ENCODE data around the gene HMX1. TPM values are rescaled to one million over a fixed set of nuclear protein-coding genes. Genes with fewer than 3 reads are reported as not detected.

The HMX1 gene
- total and polyA plus RNA-seq, 2 experiments from 2014 or later = not detected

GRCh38 chr4:8886612-8887406 is 15.2 kb upstream of the HMX1 start:
- H3K27me3 ChIP-seq = peaks cover 55% of the 10 kb centered on the region
- no peaks in the 10 kb centered on the region for H3K9me2 ChIP-seq (replicated peaks; ENCODE audit: insufficient read depth)
- TF ChIP-seq EZH2 (IDR thresholded peaks at IDR 0.05; ENCODE audit: borderline replicate concordance) (no peak), CTCF (IDR thresholded peaks at IDR 0.05; ENCODE audit: poor library complexity) (no peak), EZH2phosphoT487 (IDR thresholded peaks at IDR 0.05; ENCODE audit: low read depth, severe bottlenecking, unreplicated experiment) (no peak)
- no peaks in the 10 kb centered on the region for H3K4me1 ChIP-seq (ENCODE audit: insufficient read depth)
- no peaks in the 10 kb centered on the region for H3K36me3 ChIP-seq (replicated peaks; ENCODE audit: insufficient read depth, low read depth)
- H3K79me2 ChIP-seq = no peaks in the 10 kb centered on the region
- no peak overlapping the region for H3K4me2 ChIP-seq
- no peaks in the 10 kb centered on the region for H4K20me1 ChIP-seq (ENCODE audit: insufficient read depth, poor library complexity, severe bottlenecking)
- no peak overlapping the region for H3K4me3 ChIP-seq
- WGBS (ENCODE audit: low lambda C conversion rate, missing lambda C conversion rate) = 78% methylated on average over 10 of the region's 10 CpGs
- H3K9me3 ChIP-seq (ENCODE audit: low read depth) = no peaks in the 10 kb centered on the region
- no peak overlapping the region for H3K27ac ChIP-seq
- DNase-seq (ENCODE audit: low spot score) = no peak
- no peak overlapping the region for H2AFZ ChIP-seq

- Histone ChIP-seq H3K4me1 (ENCODE audit: insufficient read depth) (no peaks in the 10 kb centered on the region), H3K9me2 (replicated peaks; ENCODE audit: insufficient read depth) (no peaks in the 10 kb centered on the region), H4K20me1 (ENCODE audit: insufficient read depth, poor library complexity, severe bottlenecking) (no peaks in the 10 kb centered on the region), H3K36me3 (replicated peaks; ENCODE audit: insufficient read depth, low read depth) (no peaks in the 10 kb centered on the region), H3K27me3 (peaks cover 47% of the 10 kb centered on the region), H3K4me2 (no peak overlapping the region), H3K9me3 (ENCODE audit: low read depth) (no peaks in the 10 kb centered on the region), H3K4me3 (no peak overlapping the region), H3K79me2 (no peaks in the 10 kb centered on the region), H2AFZ (no peak overlapping the region), H3K27ac (no peak overlapping the region)
- WGBS (ENCODE audit: low lambda C conversion rate, missing lambda C conversion rate) = 56% methylated on average over 6 of the region's 14 CpGs
- DNase-seq (ENCODE audit: low spot score) = no peak
- no peak for TF ChIP-seq EZH2 (IDR thresholded peaks at IDR 0.05; ENCODE audit: borderline replicate concordance)
- TF ChIP-seq EZH2phosphoT487 (IDR thresholded peaks at IDR 0.05; ENCODE audit: low read depth, severe bottlenecking, unreplicated experiment) = no peak
- TF ChIP-seq CTCF (IDR thresholded peaks at IDR 0.05; ENCODE audit: poor library complexity) = no peak
Measured at GRCh38 chr4:8882239-8882638, 10.6 kb upstream of the HMX1 start.

GRCh38 chr4:8880851-8881250 is 9.2 kb upstream of the HMX1 start:
- H3K4me3 ChIP-seq = no peak overlapping the region
- H4K20me1 ChIP-seq (ENCODE audit: insufficient read depth, poor library complexity, severe bottlenecking) = no peaks in the 10 kb centered on the region
- DNase-seq (ENCODE audit: low spot score) = no peak
- no peak for TF ChIP-seq EZH2 (IDR thresholded peaks at IDR 0.05; ENCODE audit: borderline replicate concordance)
- no peaks in the 10 kb centered on the region for H3K9me3 ChIP-seq (ENCODE audit: low read depth)
- no peaks in the 10 kb centered on the region for H3K36me3 ChIP-seq (replicated peaks; ENCODE audit: insufficient read depth, low read depth)
- WGBS (ENCODE audit: low lambda C conversion rate, missing lambda C conversion rate) = 86% methylated on average over 9 of the region's 9 CpGs
- H3K79me2 ChIP-seq = no peaks in the 10 kb centered on the region
- H3K27ac ChIP-seq = no peak overlapping the region
- no peaks in the 10 kb centered on the region for H3K4me1 ChIP-seq (ENCODE audit: insufficient read depth)
- no peaks in the 10 kb centered on the region for H3K9me2 ChIP-seq (replicated peaks; ENCODE audit: insufficient read depth)
- no peak overlapping the region for H3K4me2 ChIP-seq
- peaks cover 61% of the 10 kb centered on the region for H3K27me3 ChIP-seq
- H2AFZ ChIP-seq = no peak overlapping the region

GRCh38 chr4:8879574-8879973 is 7.9 kb upstream of the HMX1 start:
- Histone ChIP-seq H3K9me3 (ENCODE audit: low read depth) (no peaks in the 10 kb centered on the region), H3K9me2 (replicated peaks; ENCODE audit: insufficient read depth) (no peaks in the 10 kb centered on the region), H3K4me2 (no peak overlapping the region), H3K4me1 (ENCODE audit: insufficient read depth) (no peaks in the 10 kb centered on the region), H4K20me1 (ENCODE audit: insufficient read depth, poor library complexity, severe bottlenecking) (no peaks in the 10 kb centered on the region), H3K36me3 (replicated peaks; ENCODE audit: insufficient read depth, low read depth) (no peaks in the 10 kb centered on the region), H3K27ac (no peak overlapping the region), H2AFZ (no peak overlapping the region), H3K4me3 (no peak overlapping the region), H3K27me3 (peaks cover 64% of the 10 kb centered on the region), H3K79me2 (no peaks in the 10 kb centered on the region)
- no peak for TF ChIP-seq EZH2phosphoT487 (IDR thresholded peaks at IDR 0.05; ENCODE audit: low read depth, severe bottlenecking, unreplicated experiment)
- no peak for TF ChIP-seq EZH2 (IDR thresholded peaks at IDR 0.05; ENCODE audit: borderline replicate concordance)
- TF ChIP-seq CTCF (IDR thresholded peaks at IDR 0.05; ENCODE audit: poor library complexity) = no peak
- DNase-seq (ENCODE audit: low spot score) = no peak
- WGBS (ENCODE audit: low lambda C conversion rate, missing lambda C conversion rate) = 88% methylated on average over 8 of the region's 8 CpGs

All from hepatocyte (in vitro differentiated cells).